Renal cortical epithelial cell (primary cell): ENCODE measurements around the gene DKKL1. TPM values are rescaled to one million over a fixed set of nuclear protein-coding genes. Genes with fewer than 3 reads are reported as not detected.
A peak's percentile ranks its signal among the peaks of the same experiment; 100 is the strongest.

ENCODE experiments used
- DNase-seq: peaks from one replicate; pipeline ENCODE4 v3.0.0-alpha.2; 2011; ENCODE audit warnings: low read depth
- total RNA-seq: library from RNA; depleted of rRNA; stranded (reverse); fragments of >200 nt; gene quantifications from 2 replicates; pipeline ENCODE4 v1.2.3, GENCODE V29; 2014

DKKL1 gene
- total RNA-seq, 1 donor from 2014 or later: 0.35 TPM

- DNase-seq: no peak
Measured at GRCh38 chr19:49396738-49397505, 33.2 kb downstream of the DKKL1 start.

- DNase-seq: no peak
Measured at GRCh38 chr19:49398001-49398615, 34.4 kb downstream of the DKKL1 start.

- no peak for DNase-seq
Measured at GRCh38 chr19:49398931-49399330, 35.3 kb downstream of the DKKL1 start.

- peak; percentile 34 for DNase-seq
Measured at GRCh38 chr19:49400029-49400428, 36.4 kb downstream of the DKKL1 start.

GRCh38 chr19:49403404-49404187 lies 39.9 kb downstream of the DKKL1 start:
- DNase-seq: no peak

- DNase-seq: no peak
Measured at GRCh38 chr19:49407079-49407478, 43.4 kb downstream of the DKKL1 start.

DNA sequence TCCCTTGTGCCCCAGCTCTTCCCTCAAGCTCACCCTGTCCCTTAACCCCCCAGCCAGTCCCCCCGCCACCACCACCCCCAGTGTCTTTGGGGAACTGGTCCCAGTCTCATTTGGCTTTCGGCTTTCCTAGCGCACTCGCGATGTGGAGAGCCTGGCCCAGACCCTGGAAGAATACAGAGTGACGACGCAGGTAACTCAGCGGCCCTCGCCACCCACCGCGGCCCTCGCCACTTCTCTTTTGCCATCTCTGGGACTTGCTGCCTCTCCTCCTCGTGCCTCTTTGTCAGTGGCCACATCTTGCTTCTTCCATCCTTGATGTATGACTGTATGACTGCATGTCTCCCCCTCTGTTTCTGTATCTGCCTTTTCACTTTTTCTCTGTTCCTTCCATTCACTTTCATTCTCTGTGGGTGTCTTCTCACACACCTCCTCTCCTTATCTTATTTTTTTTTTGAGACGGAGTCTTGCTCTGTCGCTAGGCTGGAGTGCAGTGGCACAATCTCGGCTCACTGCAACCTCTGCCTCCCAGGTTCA lies 43.9 kb downstream of the DKKL1 start:
- no peak for DNase-seq

DNA sequence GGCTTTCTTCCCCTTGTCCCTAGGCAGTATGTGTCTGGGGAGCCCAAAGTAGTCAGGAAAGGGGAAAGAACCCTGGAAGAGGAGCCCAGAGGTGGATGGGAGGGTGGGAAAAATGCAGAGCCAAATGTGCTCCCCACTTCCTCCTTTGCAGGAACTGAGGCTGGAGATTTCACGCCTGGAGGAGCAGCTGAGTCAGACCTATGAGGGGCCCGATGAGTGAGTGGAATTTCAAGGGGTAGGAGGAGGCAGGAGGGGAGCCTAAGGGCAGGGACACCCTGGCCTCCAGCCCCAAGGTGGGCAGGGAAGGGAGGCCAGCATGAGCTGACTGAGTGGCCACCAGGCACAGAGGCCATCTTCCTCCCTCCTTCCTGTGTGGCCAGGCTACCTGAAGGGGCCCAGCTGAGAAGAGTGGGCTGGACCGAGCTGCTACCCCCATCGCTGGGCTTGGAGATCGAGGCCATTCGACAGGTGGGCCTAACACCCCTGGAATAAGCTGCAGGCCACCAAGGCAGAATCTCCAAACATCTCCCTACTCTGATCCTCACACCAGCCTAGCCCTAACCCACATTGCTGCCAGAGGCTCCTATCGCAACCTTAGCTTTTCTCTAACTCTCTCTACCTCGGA lies 45.3 kb downstream of the DKKL1 start:
- DNase-seq: peak; percentile 69

DNA sequence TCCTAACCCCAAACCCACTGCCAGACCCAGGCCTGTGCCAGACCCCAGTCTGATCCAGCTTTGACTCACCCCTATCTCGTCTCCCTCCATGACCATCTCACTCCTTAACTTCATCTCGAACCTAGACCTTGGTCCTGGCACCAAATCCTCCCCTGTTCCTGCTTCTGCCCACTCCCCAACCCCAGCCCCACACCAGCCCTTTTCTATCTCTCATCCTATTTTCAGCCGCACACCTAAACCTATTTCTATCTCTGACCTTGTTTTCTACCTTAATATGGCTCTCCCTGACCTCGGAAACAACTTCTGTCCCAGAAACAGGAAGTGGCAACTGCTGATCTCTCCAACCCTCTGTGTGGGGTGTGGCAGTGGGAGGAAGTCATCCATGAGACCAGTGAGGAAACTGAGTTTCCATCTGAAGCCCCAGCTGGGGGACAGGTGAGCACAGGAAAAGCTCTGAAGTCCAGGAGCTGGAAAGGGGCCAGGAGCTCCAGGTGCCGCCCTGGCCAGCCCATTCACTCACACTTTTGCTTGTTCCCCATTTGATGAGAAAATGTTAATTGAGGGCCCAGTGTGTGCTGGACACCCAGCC lies 45.9 kb downstream of the DKKL1 start:
- no peak for DNase-seq

- no peak for DNase-seq
Measured at GRCh38 chr19:49411681-49412326, 48.1 kb downstream of the DKKL1 start.

- DNase-seq: no peak
Measured at GRCh38 chr19:49413348-49413747, 49.7 kb downstream of the DKKL1 start.

GRCh38 chr19:49414256-49414655 lies 50.6 kb downstream of the DKKL1 start:
- DNase-seq: no peak

DNA sequence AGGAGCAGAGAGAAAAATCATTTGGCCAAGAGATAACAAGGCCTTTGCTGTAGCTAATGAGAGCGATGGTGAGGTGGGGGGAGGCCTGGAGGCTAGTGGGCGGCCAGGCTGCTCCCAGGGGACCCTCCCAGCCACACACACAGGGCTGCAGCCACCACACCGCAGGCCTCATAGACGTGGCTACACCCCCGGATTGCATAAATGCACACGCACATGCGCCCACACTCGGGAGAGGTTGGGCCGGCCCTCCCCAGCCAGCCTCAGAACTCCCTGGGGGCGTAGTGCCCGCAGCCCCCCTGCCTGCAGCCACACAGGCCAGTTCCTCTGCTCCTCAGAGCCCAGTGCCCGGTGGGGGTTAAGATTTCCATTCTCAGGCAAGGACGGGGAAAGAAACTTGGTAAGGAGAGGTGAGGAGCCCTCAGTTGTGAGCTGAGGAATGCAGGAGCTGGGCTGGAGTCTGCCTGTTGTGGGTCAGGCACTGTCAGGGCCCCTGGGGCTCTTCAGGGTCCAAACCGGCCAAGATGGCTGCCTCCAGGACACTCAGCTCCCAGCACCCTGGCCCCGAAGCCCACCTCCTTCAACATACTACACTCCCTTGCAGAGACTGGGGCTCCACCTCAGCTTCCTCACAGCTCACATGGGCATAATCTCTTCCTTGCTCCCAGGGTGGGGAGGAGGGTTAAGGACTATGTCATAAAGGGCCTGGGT lies 51.6 kb downstream of the DKKL1 start:
- DNase-seq: no peak

- DNase-seq: no peak
Measured at GRCh38 chr19:49415810-49416200, 52.1 kb downstream of the DKKL1 start.

DNA sequence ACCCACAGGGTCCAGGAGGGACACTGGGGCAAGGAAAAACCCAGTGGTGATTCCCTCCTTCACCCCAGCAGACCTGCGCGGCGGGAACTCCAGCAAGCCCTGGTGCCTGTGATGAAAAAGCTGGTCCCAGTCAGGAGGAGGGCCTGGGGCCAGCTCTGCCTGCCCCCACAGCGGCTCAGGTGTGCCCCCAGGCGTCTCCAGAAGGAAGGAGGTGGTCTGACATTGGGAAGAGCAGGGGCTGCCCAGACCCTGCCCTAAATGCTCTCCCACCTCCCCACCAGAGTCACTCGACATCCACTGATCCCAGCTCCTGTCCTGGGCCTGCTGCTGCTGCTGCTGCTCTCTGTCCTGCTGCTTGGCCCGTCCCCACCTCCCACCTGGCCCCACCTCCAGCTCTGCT lies 53.4 kb downstream of the DKKL1 start:
- DNase-seq: no peak

GRCh38 chr19:49418511-49418910 lies 54.8 kb downstream of the DKKL1 start:
- no peak for DNase-seq

GRCh38 chr19:49419173-49419572 lies 55.5 kb downstream of the DKKL1 start:
- DNase-seq: no peak

DNA sequence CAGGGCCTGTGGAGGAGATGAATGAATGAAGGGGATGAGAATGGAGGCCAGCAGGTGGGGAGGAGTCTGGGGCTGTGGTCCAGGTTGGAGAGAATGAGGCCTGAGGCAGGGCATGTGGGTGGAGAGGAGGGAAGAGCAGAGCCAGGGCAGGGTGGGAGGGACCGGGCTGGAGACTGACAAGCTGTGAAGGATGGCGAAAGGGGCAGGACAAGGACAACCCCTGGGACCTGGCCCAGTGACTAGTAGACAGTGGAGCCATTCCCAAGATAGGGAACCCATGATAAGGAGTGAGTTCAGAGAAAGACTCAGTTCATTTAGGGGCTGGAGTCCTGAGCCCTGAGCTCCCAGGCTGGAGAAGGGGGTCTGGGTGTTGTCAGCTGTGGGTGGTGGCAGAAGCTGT lies 56.5 kb downstream of the DKKL1 start:
- no peak for DNase-seq

- DNase-seq: no peak
Measured at GRCh38 chr19:49421039-49421877, 57.6 kb downstream of the DKKL1 start.

DNA sequence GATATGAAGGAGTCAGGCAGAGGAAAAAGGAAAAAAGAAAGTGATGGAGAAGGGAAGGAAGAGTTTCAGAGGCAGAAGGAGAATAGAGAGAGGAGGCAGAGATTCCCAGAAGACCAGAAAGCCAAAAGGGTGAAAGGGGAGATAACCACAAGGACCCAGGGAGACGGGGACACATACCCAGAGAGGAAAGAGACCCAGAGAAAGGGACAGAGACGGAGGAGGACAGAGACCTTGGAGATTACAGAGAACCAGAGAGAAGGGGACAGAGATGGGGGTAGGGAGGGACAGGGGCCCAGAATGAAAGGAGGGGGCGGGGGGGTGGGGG lies 58.2 kb downstream of the DKKL1 start:
- no peak for DNase-seq
